Measurements from ENCODE around the gene CCT5. TPM values are rescaled to one million over a fixed set of nuclear protein-coding genes. Genes with fewer than 3 reads are reported as not detected.

The CCT5 gene
- total RNA-seq, 6 experiments from 2014 or later, result 274 to 362 (median 330) TPM

DNA sequence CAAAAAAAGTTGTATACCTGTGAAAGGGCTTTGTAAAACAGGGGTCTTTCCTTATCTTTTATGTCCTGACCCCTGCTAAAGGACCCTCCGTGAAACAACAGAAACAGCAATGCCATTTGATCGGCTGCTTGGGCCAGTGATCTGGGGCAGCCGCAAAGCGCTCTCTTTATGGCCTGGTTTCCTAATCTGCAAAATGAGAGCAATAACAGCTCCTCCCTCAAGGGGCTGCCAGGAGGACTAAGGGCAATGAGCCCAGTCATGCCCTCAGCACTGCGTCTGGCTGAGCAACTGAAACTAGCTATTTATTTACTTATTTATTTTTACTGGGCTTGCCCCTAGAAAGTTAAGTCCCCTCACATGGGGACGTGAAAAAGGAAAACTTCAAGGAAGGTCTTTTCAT lies 39.3 kb downstream of the CCT5 start:
- TF ChIP-seq, protein P1, sequence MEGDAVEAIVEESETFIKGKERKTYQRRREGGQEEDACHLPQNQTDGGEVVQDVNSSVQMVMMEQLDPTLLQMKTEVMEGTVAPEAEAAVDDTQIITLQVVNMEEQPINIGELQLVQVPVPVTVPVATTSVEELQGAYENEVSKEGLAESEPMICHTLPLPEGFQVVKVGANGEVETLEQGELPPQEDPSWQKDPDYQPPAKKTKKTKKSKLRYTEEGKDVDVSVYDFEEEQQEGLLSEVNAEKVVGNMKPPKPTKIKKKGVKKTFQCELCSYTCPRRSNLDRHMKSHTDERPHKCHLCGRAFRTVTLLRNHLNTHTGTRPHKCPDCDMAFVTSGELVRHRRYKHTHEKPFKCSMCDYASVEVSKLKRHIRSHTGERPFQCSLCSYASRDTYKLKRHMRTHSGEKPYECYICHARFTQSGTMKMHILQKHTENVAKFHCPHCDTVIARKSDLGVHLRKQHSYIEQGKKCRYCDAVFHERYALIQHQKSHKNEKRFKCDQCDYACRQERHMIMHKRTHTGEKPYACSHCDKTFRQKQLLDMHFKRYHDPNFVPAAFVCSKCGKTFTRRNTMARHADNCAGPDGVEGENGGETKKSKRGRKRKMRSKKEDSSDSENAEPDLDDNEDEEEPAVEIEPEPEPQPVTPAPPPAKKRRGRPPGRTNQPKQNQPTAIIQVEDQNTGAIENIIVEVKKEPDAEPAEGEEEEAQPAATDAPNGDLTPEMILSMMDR (IDR thresholded peaks at IDR 0.05), result no peak
- DNase-seq, result no peak
- H3K27ac Mint-ChIP-seq, result no peak overlapping the region
- no peaks in the 10 kb centered on the region for H3K9me3 Mint-ChIP-seq
- no peak overlapping the region for H3K4me3 Mint-ChIP-seq
- peaks cover 2% of the 10 kb centered on the region; the same call in 1 of the 2 replicates for H3K27me3 Mint-ChIP-seq (ENCODE audit: insufficient read depth)
- H3K36me3 Mint-ChIP-seq (ENCODE audit: low read depth), result peaks cover 23% of the 10 kb centered on the region
- peaks cover 32% of the 10 kb centered on the region for H3K4me1 Mint-ChIP-seq (ENCODE audit: low read depth)

DNA sequence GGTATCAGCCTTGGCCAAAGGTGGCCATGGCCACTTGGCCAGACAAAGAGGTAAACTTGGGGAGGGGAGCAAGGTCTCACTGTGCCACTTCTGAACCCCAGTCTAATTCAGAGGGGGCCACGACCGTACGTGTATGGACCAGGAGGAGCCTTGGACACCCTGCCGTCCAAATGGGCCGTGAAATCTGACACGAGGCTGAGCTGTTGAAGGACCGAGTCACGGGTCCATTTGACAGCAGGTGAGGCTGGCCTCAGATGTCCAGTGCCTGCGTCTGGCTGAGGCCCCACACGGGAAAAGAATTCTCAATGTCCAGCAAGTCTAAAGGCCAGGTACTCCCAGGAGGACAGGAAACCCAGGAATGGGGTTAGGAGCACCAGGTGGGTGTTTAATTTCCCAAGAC lies 39.9 kb downstream of the CCT5 start:
- Mint-ChIP-seq H3K27me3 (ENCODE audit: insufficient read depth) (peaks cover 3% of the 10 kb centered on the region; the same call in 1 of the 2 replicates), H3K4me1 (ENCODE audit: low read depth) (peaks cover 36% of the 10 kb centered on the region), H3K4me3 (no peak overlapping the region), H3K36me3 (ENCODE audit: low read depth) (peaks cover 27% of the 10 kb centered on the region), H3K9me3 (no peaks in the 10 kb centered on the region), H3K27ac (no peak overlapping the region)
- TF ChIP-seq, protein P1 (IDR thresholded peaks at IDR 0.05), result no peak
- DNase-seq, result no peak

DNA sequence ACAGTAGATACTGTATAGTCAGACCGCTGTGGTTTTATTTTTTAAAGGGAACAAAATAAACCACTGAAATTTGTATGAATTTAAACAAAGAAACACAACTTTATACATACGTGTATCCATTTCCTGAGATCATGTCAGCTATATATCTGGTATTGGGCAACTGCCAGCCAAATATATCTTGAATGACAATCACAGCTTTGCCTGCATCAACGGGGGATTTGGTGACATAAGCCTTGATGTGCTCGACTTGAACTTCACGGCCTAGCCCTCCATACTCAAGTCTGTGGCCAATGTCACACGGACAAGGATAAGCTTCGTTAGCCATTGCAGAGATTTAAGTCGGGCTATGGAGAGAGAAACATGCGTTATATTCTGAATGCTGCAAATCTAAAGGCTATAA lies 40.4 kb downstream of the CCT5 start:
- TF ChIP-seq, protein P1 (IDR thresholded peaks at IDR 0.05), result no peak
- Mint-ChIP-seq H3K36me3 (ENCODE audit: low read depth) (peaks cover 27% of the 10 kb centered on the region), H3K27me3 (ENCODE audit: insufficient read depth) (peaks cover 3% of the 10 kb centered on the region; the same call in 1 of the 2 replicates), H3K27ac (no peak overlapping the region), H3K4me1 (ENCODE audit: low read depth) (peaks cover 33% of the 10 kb centered on the region), H3K4me3 (no peak overlapping the region), H3K9me3 (no peaks in the 10 kb centered on the region)
- no peak for DNase-seq

DNA sequence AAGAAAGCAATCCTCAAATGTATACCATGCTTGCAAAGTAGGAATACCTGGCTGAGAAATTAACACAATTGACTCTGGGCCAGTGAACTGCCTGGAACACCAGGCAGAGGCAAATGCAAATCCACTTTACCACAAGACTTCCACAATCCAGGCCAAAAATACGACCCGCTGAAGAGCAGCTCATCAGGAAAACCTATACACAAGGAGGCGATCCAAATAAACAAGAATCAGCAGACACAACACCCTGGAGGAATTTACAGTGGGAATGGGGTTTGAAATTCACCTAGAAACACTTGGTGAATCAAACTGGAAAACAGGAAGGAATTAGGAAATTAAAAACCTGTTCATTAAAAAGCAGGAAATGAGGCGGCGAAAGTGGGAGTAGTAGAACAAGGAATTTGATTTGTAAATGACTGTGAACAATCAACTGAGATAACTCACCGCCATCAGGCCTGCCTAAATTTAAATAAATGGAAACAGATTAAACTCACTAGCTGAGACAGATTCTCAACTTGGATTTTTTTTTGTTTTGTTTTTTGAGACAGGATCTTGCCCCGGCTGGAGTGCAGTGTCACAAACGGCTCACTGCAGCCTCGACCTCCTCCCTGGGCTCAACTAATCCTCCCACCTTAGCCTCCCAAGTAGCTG lies 41.7 kb downstream of the CCT5 start:
- TF ChIP-seq, protein P1 (IDR thresholded peaks at IDR 0.05), result no peak
- H3K9me3 Mint-ChIP-seq, result no peaks in the 10 kb centered on the region
- no peak for DNase-seq
- peaks cover 3% of the 10 kb centered on the region; the same call in 1 of the 2 replicates for H3K27me3 Mint-ChIP-seq (ENCODE audit: insufficient read depth)
- no peak overlapping the region for H3K27ac Mint-ChIP-seq
- H3K4me3 Mint-ChIP-seq, result no peak overlapping the region
- H3K4me1 Mint-ChIP-seq (ENCODE audit: low read depth), result peaks cover 25% of the 10 kb centered on the region
- peaks cover 29% of the 10 kb centered on the region for H3K36me3 Mint-ChIP-seq (ENCODE audit: low read depth)

DNA sequence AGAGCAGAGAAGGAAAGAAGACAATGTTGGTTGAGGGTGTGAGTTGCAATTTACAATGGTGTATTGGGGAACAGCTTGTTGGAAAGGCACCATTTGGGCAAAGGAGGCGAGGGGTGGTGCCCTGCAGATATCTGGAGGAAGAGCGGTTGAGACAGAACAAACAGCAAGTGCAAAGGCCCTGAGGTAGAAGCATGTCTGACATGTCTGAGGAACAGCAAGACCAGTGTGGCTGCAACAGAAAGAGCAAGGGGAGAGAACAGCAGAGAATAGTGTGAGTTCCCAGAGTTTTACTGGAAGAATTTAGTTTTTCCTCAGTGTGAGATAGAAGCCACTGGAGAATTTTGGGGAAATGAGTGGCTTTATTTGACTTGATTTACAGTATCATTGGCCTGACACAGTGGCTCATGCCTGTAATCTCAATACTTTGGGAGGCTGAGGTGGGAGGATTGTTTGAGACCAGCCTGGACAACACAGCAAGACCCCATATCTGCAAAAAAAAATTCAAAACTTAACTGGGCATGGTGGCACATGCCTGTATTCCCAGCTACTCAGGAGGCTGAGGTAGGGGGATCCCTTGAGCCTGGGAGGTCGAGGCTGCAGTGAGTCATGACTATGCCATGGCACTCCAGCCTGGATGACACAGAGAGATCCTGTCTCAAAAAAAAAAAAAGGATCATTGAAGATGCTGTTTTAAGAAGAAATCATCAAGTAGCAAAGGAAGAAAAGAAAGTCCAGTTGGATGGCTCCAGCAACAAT lies 44.0 kb downstream of the CCT5 start:
- peaks cover 22% of the 10 kb centered on the region for H3K4me1 Mint-ChIP-seq (ENCODE audit: low read depth)
- no peak for DNase-seq
- TF ChIP-seq, protein P1 (IDR thresholded peaks at IDR 0.05), result no peak
- peaks cover 3% of the 10 kb centered on the region; the same call in 1 of the 2 replicates for H3K27me3 Mint-ChIP-seq (ENCODE audit: insufficient read depth)
- peak overlapping the region; percentile 3; the same call in 1 of the 2 replicates for H3K27ac Mint-ChIP-seq
- peaks cover 19% of the 10 kb centered on the region for H3K36me3 Mint-ChIP-seq (ENCODE audit: low read depth)
- H3K4me3 Mint-ChIP-seq, result no peak overlapping the region
- H3K9me3 Mint-ChIP-seq, result no peaks in the 10 kb centered on the region

All from HFFc6 (cell line).